ENCODE measurements around the gene SDE2.

Gene SDE2

GRCh38 chr1:225962440-225962975, 36.6 kb downstream of the SDE2 start:
- Histone ChIP-seq H3K27ac (ENCODE audit: low read length, poor library complexity, severe bottlenecking) (no peak overlapping the region), H3K79me1 (replicated peaks; ENCODE audit: low read length, poor library complexity, severe bottlenecking) (no peaks in the 10 kb centered on the region), H2BK12ac (ENCODE audit: low read length in 2 of 2) (no peak overlapping the region), H4K91ac (ENCODE audit: low read length) (no peak overlapping the region), H2BK15ac (ENCODE audit: low read depth, poor library complexity, severe bottlenecking) (no peak overlapping the region), H3K4ac (ENCODE audit: low read depth in 1 of 2, low read length in 2 of 2) (no peak overlapping the region), H3K14ac (ENCODE audit: low read length in 2 of 2) (no peak overlapping the region), H3K4me1 (ENCODE audit: control insufficient read depth, insufficient read depth, low read depth, low read length) (peaks cover 2% of the 10 kb centered on the region), H2BK5ac (ENCODE audit: low read depth, low read length, poor library complexity, severe bottlenecking) (no peak overlapping the region), H3K27me3 (ENCODE audit: control insufficient read depth in 1 of 2, insufficient read depth in 1 of 2, low read length in 2 of 2) (peaks cover 0 to 15% of the 10 kb centered on the region in 2 experiments), H3K36me3 (ENCODE audit: control insufficient read depth in 1 of 2, insufficient read depth in 2 of 2, low read depth in 1 of 2, low read length in 2 of 2) (no peaks in the 10 kb centered on the region), H2AK5ac (ENCODE audit: low read length, severe bottlenecking) (no peak overlapping the region), H2AFZ (ENCODE audit: low read depth, low read length) (no peak overlapping the region), H3K9me3 (ENCODE audit: control insufficient read depth, low read length) (no peaks in the 10 kb centered on the region), H3K18ac (ENCODE audit: low read depth in 1 of 2, low read length in 2 of 2) (no peak overlapping the region), H2BK120ac (ENCODE audit: low read depth, low read length) (no peak overlapping the region), H3K4me3 (ENCODE audit: insufficient read depth in 1 of 2, low read depth in 1 of 2, low read length in 2 of 2) (no peak overlapping the region), H3K4me2 (ENCODE audit: low read length, poor library complexity, severe bottlenecking) (no peak overlapping the region), H3K9ac (ENCODE audit: low read length) (no peak overlapping the region), H4K8ac (ENCODE audit: low read length) (peak overlapping the region; percentile 24), H3K23ac (ENCODE audit: low read length in 2 of 2) (no peak overlapping the region)
- DNase-seq = no peak
- WGBS = 21% methylated on average over 17 of the region's 21 CpGs

GRCh38 chr1:225961659-225962439, 37.3 kb downstream of the SDE2 start:
- Histone ChIP-seq H3K4me3 (ENCODE audit: insufficient read depth in 1 of 2, low read depth in 1 of 2, low read length in 2 of 2) (no peak overlapping the region), H3K9ac (ENCODE audit: low read length) (no peak overlapping the region), H2BK12ac (ENCODE audit: low read length in 2 of 2) (no peak overlapping the region), H2BK5ac (ENCODE audit: low read depth, low read length, poor library complexity, severe bottlenecking) (no peak overlapping the region), H4K8ac (ENCODE audit: low read length) (peak overlapping the region; percentile 24), H3K9me3 (ENCODE audit: control insufficient read depth, low read length) (no peaks in the 10 kb centered on the region), H3K36me3 (ENCODE audit: control insufficient read depth in 1 of 2, insufficient read depth in 2 of 2, low read depth in 1 of 2, low read length in 2 of 2) (no peaks in the 10 kb centered on the region), H2AFZ (ENCODE audit: low read depth, low read length) (no peak overlapping the region), H2AK5ac (ENCODE audit: low read length, severe bottlenecking) (no peak overlapping the region), H3K18ac (ENCODE audit: low read depth in 1 of 2, low read length in 2 of 2) (no peak overlapping the region), H3K79me1 (replicated peaks; ENCODE audit: low read length, poor library complexity, severe bottlenecking) (no peaks in the 10 kb centered on the region), H3K4ac (ENCODE audit: low read depth in 1 of 2, low read length in 2 of 2) (no peak overlapping the region), H3K27me3 (ENCODE audit: control insufficient read depth in 1 of 2, insufficient read depth in 1 of 2, low read length in 2 of 2) (peaks cover 0 to 15% of the 10 kb centered on the region in 2 experiments), H3K4me1 (ENCODE audit: control insufficient read depth, insufficient read depth, low read depth, low read length) (peaks cover 2% of the 10 kb centered on the region), H3K23ac (ENCODE audit: low read length in 2 of 2) (no peak overlapping the region), H4K91ac (ENCODE audit: low read length) (no peak overlapping the region), H3K4me2 (ENCODE audit: low read length, poor library complexity, severe bottlenecking) (no peak overlapping the region), H3K27ac (ENCODE audit: low read length, poor library complexity, severe bottlenecking) (no peak overlapping the region), H3K14ac (ENCODE audit: low read length in 2 of 2) (no peak overlapping the region), H2BK120ac (ENCODE audit: low read depth, low read length) (no peak overlapping the region), H2BK15ac (ENCODE audit: low read depth, poor library complexity, severe bottlenecking) (no peak overlapping the region)
- no peak for DNase-seq
- 87% methylated on average over 19 of the region's 20 CpGs for WGBS

GRCh38 chr1:225958041-225958440, 41.1 kb downstream of the SDE2 start:
- no peak for DNase-seq
- H2BK12ac ChIP-seq (ENCODE audit: low read length in 2 of 2) = no peak overlapping the region
- no peak overlapping the region for H2AK5ac ChIP-seq (ENCODE audit: low read length, severe bottlenecking)
- H3K4me3 ChIP-seq (ENCODE audit: insufficient read depth in 1 of 2, low read depth in 1 of 2, low read length in 2 of 2) = no peak overlapping the region
- peaks cover 9 to 32% of the 10 kb centered on the region in 2 experiments for H3K27me3 ChIP-seq (ENCODE audit: control insufficient read depth in 1 of 2, insufficient read depth in 1 of 2, low read length in 2 of 2)
- H2BK15ac ChIP-seq (ENCODE audit: low read depth, poor library complexity, severe bottlenecking) = no peak overlapping the region
- H4K8ac ChIP-seq (ENCODE audit: low read length) = no peak overlapping the region
- no peak overlapping the region for H3K4ac ChIP-seq (ENCODE audit: low read depth in 1 of 2, low read length in 2 of 2)
- H3K79me1 ChIP-seq (replicated peaks; ENCODE audit: low read length, poor library complexity, severe bottlenecking) = no peaks in the 10 kb centered on the region
- H3K9ac ChIP-seq (ENCODE audit: low read length) = no peak overlapping the region
- WGBS = 77% methylated on average over 3 of the region's 3 CpGs
- no peaks in the 10 kb centered on the region for H3K36me3 ChIP-seq (ENCODE audit: control insufficient read depth in 1 of 2, insufficient read depth in 2 of 2, low read depth in 1 of 2, low read length in 2 of 2)
- no peak overlapping the region for H2BK5ac ChIP-seq (ENCODE audit: low read depth, low read length, poor library complexity, severe bottlenecking)
- no peak overlapping the region for H3K14ac ChIP-seq (ENCODE audit: low read length in 2 of 2)
- no peak overlapping the region for H3K23ac ChIP-seq (ENCODE audit: low read length in 2 of 2)
- no peak overlapping the region for H4K91ac ChIP-seq (ENCODE audit: low read length)
- H3K4me1 ChIP-seq (ENCODE audit: control insufficient read depth, insufficient read depth, low read depth, low read length) = peaks cover 2% of the 10 kb centered on the region
- H3K18ac ChIP-seq (ENCODE audit: low read depth in 1 of 2, low read length in 2 of 2) = no peak overlapping the region
- no peak overlapping the region for H2AFZ ChIP-seq (ENCODE audit: low read depth, low read length)
- no peak overlapping the region for H3K27ac ChIP-seq (ENCODE audit: low read length, poor library complexity, severe bottlenecking)
- H3K9me3 ChIP-seq (ENCODE audit: control insufficient read depth, low read length) = no peaks in the 10 kb centered on the region
- H3K4me2 ChIP-seq (ENCODE audit: low read length, poor library complexity, severe bottlenecking) = no peak overlapping the region
- H2BK120ac ChIP-seq (ENCODE audit: low read depth, low read length) = no peak overlapping the region

- Histone ChIP-seq H3K27ac (ENCODE audit: low read length, poor library complexity, severe bottlenecking) (no peak overlapping the region), H3K4me3 (ENCODE audit: insufficient read depth in 1 of 2, low read depth in 1 of 2, low read length in 2 of 2) (no peak overlapping the region), H4K8ac (ENCODE audit: low read length) (no peak overlapping the region), H3K4ac (ENCODE audit: low read depth in 1 of 2, low read length in 2 of 2) (no peak overlapping the region), H3K4me2 (ENCODE audit: low read length, poor library complexity, severe bottlenecking) (no peak overlapping the region), H4K91ac (ENCODE audit: low read length) (no peak overlapping the region), H3K9me3 (ENCODE audit: control insufficient read depth, low read length) (no peaks in the 10 kb centered on the region), H3K79me1 (replicated peaks; ENCODE audit: low read length, poor library complexity, severe bottlenecking) (no peaks in the 10 kb centered on the region), H2BK5ac (ENCODE audit: low read depth, low read length, poor library complexity, severe bottlenecking) (no peak overlapping the region), H3K27me3 (ENCODE audit: control insufficient read depth in 1 of 2, insufficient read depth in 1 of 2, low read length in 2 of 2) (peaks cover 20 to 46% of the 10 kb centered on the region in 2 experiments), H2BK12ac (ENCODE audit: low read length in 2 of 2) (no peak overlapping the region), H2BK15ac (ENCODE audit: low read depth, poor library complexity, severe bottlenecking) (no peak overlapping the region), H3K14ac (ENCODE audit: low read length in 2 of 2) (no peak overlapping the region), H3K23ac (ENCODE audit: low read length in 2 of 2) (no peak overlapping the region), H2AFZ (ENCODE audit: low read depth, low read length) (no peak overlapping the region), H3K4me1 (ENCODE audit: control insufficient read depth, insufficient read depth, low read depth, low read length) (peaks cover 2% of the 10 kb centered on the region), H2AK5ac (ENCODE audit: low read length, severe bottlenecking) (no peak overlapping the region), H2BK120ac (ENCODE audit: low read depth, low read length) (no peak overlapping the region), H3K18ac (ENCODE audit: low read depth in 1 of 2, low read length in 2 of 2) (no peak overlapping the region), H3K36me3 (ENCODE audit: control insufficient read depth in 1 of 2, insufficient read depth in 2 of 2, low read depth in 1 of 2, low read length in 2 of 2) (no peaks in the 10 kb centered on the region), H3K9ac (ENCODE audit: low read length) (no peak overlapping the region)
- DNase-seq = no peak
- 100% methylated on average over 1 of the region's 1 CpG for WGBS
These were observed 44.4 kb downstream of the SDE2 start for GRCh38 chr1:225954753-225955152.
